ENCODE measurements around the gene AGBL1. TPM values are rescaled to one million over a fixed set of nuclear protein-coding genes. Genes with fewer than 3 reads are reported as not detected.

Gene AGBL1
- polyA plus RNA-seq, 1 experiment, result not detected

DNA sequence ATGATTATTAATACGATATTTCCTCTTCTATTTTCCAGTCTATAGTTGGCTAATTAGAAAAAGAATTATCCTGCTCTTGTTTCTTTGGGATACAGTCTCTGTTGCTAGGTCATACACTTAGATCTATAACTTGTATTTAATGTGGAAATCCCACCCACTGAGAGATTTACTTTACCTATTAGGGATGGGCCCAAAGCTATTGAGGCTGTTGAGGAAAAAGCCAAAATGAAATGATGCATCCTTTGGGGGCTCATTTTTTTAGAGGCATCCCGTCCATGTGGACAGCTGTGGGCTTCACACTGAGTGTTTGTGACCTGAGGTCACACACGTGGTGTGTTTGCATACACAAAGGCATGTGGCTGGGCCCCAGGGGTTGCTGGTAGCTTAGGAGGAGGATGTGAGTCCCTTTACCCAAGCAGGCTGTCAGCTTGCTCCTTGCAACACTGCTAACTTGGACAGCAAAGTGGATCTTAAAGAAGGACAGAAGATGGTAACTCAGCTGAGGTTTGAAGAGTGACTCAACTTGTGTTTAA, 477.4 kb downstream of the AGBL1 start:
- peaks cover 11% of the 10 kb centered on the region; the same call in 1 of the 2 replicates for H3K9me3 ChIP-seq (ENCODE audit: control insufficient read depth, insufficient read depth, low read length)
- no peak overlapping the region for H3K27ac ChIP-seq (ENCODE audit: low read depth, low read length)
- CTCF ChIA-PET, result interaction anchor here (0.6 kb wide), 1 partner anchor 595 kb away, joined by 3 read pairs; no protein-coding TSS in a partner anchor
- no peak overlapping the region for H3K4me3 ChIP-seq (ENCODE audit: low read depth, low read length)
- POLR2A ChIA-PET, result no interaction called here
- H3K27me3 ChIP-seq (ENCODE audit: control insufficient read depth, insufficient read depth, low read length), result no peaks in the 10 kb centered on the region
- TF ChIP-seq, protein P1, sequence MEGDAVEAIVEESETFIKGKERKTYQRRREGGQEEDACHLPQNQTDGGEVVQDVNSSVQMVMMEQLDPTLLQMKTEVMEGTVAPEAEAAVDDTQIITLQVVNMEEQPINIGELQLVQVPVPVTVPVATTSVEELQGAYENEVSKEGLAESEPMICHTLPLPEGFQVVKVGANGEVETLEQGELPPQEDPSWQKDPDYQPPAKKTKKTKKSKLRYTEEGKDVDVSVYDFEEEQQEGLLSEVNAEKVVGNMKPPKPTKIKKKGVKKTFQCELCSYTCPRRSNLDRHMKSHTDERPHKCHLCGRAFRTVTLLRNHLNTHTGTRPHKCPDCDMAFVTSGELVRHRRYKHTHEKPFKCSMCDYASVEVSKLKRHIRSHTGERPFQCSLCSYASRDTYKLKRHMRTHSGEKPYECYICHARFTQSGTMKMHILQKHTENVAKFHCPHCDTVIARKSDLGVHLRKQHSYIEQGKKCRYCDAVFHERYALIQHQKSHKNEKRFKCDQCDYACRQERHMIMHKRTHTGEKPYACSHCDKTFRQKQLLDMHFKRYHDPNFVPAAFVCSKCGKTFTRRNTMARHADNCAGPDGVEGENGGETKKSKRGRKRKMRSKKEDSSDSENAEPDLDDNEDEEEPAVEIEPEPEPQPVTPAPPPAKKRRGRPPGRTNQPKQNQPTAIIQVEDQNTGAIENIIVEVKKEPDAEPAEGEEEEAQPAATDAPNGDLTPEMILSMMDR (IDR thresholded peaks at IDR 0.05; ENCODE audit: low read depth, low read length), result no peak
- DNase-seq (ENCODE audit: low read depth, low spot score), result no peak

DNA sequence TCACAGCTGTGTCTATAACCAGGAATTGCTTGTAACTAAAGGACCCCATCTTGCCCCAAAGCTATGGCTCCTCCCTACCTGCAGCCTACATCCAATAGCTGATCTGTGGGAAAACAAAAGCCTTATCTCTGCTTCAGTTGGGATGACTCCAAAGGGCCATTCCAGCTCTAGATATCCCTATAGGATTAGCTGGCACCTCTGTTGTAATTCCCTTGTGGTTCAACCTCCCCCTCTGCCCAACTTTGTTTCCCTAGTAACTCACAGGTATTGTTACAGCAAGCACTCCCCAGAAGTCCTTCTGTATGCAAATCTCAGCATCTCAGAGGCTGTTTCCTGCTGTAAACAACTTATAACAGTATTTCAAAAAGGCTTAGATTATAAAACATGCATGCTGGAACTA, 478.6 kb downstream of the AGBL1 start:
- Histone ChIP-seq H3K4me3 (ENCODE audit: low read depth, low read length) (no peak overlapping the region), H3K27ac (ENCODE audit: low read depth, low read length) (no peak overlapping the region), H3K27me3 (ENCODE audit: control insufficient read depth, insufficient read depth, low read length) (no peaks in the 10 kb centered on the region), H3K9me3 (ENCODE audit: control insufficient read depth, insufficient read depth, low read length) (peaks cover 11% of the 10 kb centered on the region; the same call in 1 of the 2 replicates)
- ChIA-PET CTCF (no interaction called here), POLR2A (no interaction called here)
- DNase-seq (ENCODE audit: low read depth, low spot score), result no peak
- TF ChIP-seq, protein P1 (IDR thresholded peaks at IDR 0.05; ENCODE audit: low read depth, low read length), result no peak

DNA sequence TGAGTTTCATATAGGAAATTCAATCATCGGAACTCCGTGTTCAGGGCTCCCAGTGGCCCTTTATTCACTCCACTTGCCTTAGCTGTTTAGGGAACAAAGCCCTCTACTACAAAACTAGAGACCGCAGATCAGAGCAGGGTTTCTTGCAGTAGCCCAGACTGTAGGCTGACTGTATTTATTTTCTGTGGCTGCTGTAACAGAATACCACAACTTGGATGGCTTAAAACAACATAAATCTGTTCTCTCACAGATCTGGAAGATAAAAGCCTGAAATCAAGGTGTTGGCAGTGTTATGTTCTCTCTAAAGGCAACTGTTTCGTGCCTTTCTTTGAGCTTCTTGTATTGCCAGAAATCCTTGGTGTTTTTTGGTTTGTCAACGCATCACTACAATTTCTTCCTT, 479.0 kb downstream of the AGBL1 start:
- ChIA-PET POLR2A (no interaction called here), CTCF (interaction anchor here (0.7 kb wide), 1 partner anchor 700 kb away, joined by 3 read pairs; no protein-coding TSS in a partner anchor)
- peaks cover 11% of the 10 kb centered on the region; the same call in 1 of the 2 replicates for H3K9me3 ChIP-seq (ENCODE audit: control insufficient read depth, insufficient read depth, low read length)
- TF ChIP-seq, protein P1 (IDR thresholded peaks at IDR 0.05; ENCODE audit: low read depth, low read length), result no peak
- no peak for DNase-seq (ENCODE audit: low read depth, low spot score)
- H3K27me3 ChIP-seq (ENCODE audit: control insufficient read depth, insufficient read depth, low read length), result no peaks in the 10 kb centered on the region
- H3K27ac ChIP-seq (ENCODE audit: low read depth, low read length), result no peak overlapping the region
- no peak overlapping the region for H3K4me3 ChIP-seq (ENCODE audit: low read depth, low read length)

DNA sequence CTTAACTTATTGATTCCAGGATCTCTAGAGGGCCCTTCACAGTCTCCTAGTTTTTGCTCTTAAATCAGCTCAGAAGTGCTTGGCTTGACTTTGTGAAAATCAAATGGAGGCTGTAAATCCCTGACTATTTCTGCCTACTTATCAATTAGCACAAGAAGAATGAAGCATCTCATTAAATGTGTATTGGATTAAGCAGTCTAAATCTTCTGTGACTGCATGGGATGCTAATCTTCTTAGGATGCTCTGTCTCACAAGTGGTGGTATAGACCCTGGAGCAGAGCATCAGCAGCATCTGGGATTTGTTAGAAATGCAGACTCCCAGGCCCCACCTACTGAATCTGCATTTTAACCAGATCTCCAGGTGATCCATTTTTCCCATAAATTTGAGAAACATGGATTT, 488.7 kb downstream of the AGBL1 start:
- CTCF ChIA-PET, result no interaction called here
- Histone ChIP-seq H3K27me3 (ENCODE audit: control insufficient read depth, insufficient read depth, low read length) (no peaks in the 10 kb centered on the region), H3K4me3 (ENCODE audit: low read depth, low read length) (no peak overlapping the region), H3K27ac (ENCODE audit: low read depth, low read length) (no peak overlapping the region), H3K9me3 (ENCODE audit: control insufficient read depth, insufficient read depth, low read length) (peaks cover 30% of the 10 kb centered on the region)
- POLR2A ChIA-PET, result no interaction called here
- TF ChIP-seq, protein P1 (IDR thresholded peaks at IDR 0.05; ENCODE audit: low read depth, low read length), result no peak
- no peak for DNase-seq (ENCODE audit: low read depth, low spot score)

DNA sequence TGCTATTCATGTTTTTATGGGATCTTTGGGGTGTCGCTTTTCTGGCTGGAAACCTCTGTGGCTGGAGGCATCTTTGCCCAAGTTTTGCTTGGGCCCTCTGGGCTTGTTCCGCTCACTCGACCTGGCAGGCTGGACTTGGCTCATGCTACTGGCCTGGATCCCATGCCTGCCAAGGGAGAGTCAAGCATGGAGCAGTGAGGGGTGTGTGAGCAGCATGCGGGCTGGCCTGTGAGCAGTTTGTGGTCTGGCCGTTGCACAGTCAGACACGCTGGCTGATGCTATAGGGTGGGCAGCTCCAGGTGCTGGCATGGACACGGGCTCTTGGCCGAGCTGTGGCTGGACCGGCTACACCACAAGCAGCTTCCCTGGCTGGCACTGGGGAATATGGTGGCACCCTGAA, 491.1 kb downstream of the AGBL1 start:
- Histone ChIP-seq H3K27ac (ENCODE audit: low read depth, low read length) (no peak overlapping the region), H3K27me3 (ENCODE audit: control insufficient read depth, insufficient read depth, low read length) (no peaks in the 10 kb centered on the region), H3K9me3 (ENCODE audit: control insufficient read depth, insufficient read depth, low read length) (peaks cover 29% of the 10 kb centered on the region), H3K4me3 (ENCODE audit: low read depth, low read length) (no peak overlapping the region)
- POLR2A ChIA-PET, result no interaction called here
- CTCF ChIA-PET, result no interaction called here
- TF ChIP-seq, protein P1 (IDR thresholded peaks at IDR 0.05; ENCODE audit: low read depth, low read length), result no peak
- DNase-seq (ENCODE audit: low read depth, low spot score), result no peak
